GM21825 (cell line): ENCODE results near the gene TMEM39B.
"Not testable (repeated sequence)": the region's sequence is repeated elsewhere in the genome, so short reads cannot be mapped to it uniquely, and the experiment has no call there.

Experiments
- ATAC-seq: cut with Tn5 transposase; IDR thresholded peaks from one replicate; pipeline ENCODE4 v1.9.1; 2021; ENCODE audit warnings: mild to moderate bottlenecking, moderate library complexity; ENCODE audit not compliant: unreplicated experiment

TMEM39B gene

GRCh38 chr1:32072622-32073298, at the start of gene TMEM39B:
Gene TMEM39B (plus strand): TSS chr1:32072939. CDS start chr1:32073048, 109 bp downstream.
- ATAC-seq = peak; percentile 82

GRCh38 chr1:32023351-32023750, 49.4 kb upstream of the TMEM39B start:
- no peak for ATAC-seq

- ATAC-seq = no peak
Observed at GRCh38 chr1:32025515-32025914, 47.2 kb upstream of the TMEM39B start.

- no peak for ATAC-seq
Observed at GRCh38 chr1:32028746-32029145, 44.0 kb upstream of the TMEM39B start.

- ATAC-seq = no peak
Observed at GRCh38 chr1:32031578-32032274, 41.0 kb upstream of the TMEM39B start.

- ATAC-seq = no peak
Observed at GRCh38 chr1:32032275-32032615, 40.5 kb upstream of the TMEM39B start.

GRCh38 chr1:32035119-32035518, 37.6 kb upstream of the TMEM39B start:
- no peak for ATAC-seq

GRCh38 chr1:32040711-32041110, 32.0 kb upstream of the TMEM39B start:
- ATAC-seq = no peak

GRCh38 chr1:32042330-32042729, 30.4 kb upstream of the TMEM39B start:
- no peak for ATAC-seq

- ATAC-seq = no peak
Observed at GRCh38 chr1:32044234-32044633, 28.5 kb upstream of the TMEM39B start.

- no peak for ATAC-seq
Observed at GRCh38 chr1:32045772-32046171, 27.0 kb upstream of the TMEM39B start.

GRCh38 chr1:32047701-32048100, 25.0 kb upstream of the TMEM39B start:
- no peak for ATAC-seq

GRCh38 chr1:32048440-32048839, 24.3 kb upstream of the TMEM39B start:
- no peak for ATAC-seq

- ATAC-seq = no peak
Observed at GRCh38 chr1:32051706-32052105, 21.0 kb upstream of the TMEM39B start.

GRCh38 chr1:32052887-32053286, 19.9 kb upstream of the TMEM39B start:
- ATAC-seq = no peak

- ATAC-seq = no peak
Observed at GRCh38 chr1:32055416-32055815, 17.3 kb upstream of the TMEM39B start.

- no peak for ATAC-seq
Observed at GRCh38 chr1:32056598-32056997, 16.1 kb upstream of the TMEM39B start.

GRCh38 chr1:32060914-32061313, 11.8 kb upstream of the TMEM39B start:
- ATAC-seq = no peak

GRCh38 chr1:32062867-32063230, 9.9 kb upstream of the TMEM39B start:
- ATAC-seq = no peak

GRCh38 chr1:32063261-32063681, 9.5 kb upstream of the TMEM39B start:
- ATAC-seq = no peak

- ATAC-seq = not testable (repeated sequence)
Observed at GRCh38 chr1:32065613-32066488, 6.9 kb upstream of the TMEM39B start.

- ATAC-seq = no peak
Observed at GRCh38 chr1:32066489-32066873, 6.3 kb upstream of the TMEM39B start.
